Neural progenitor cell (in vitro differentiated cells): Measurements from ENCODE around the gene EGFR. TPM values are rescaled to one million over a fixed set of nuclear protein-coding genes. Genes with fewer than 3 reads are reported as not detected.
A peak's percentile ranks its signal among the peaks of the same experiment; 100 is the strongest.

Experiments
- DNase-seq: peaks from one replicate; pipeline ENCODE4 v3.0.0-alpha.2; 2016; ENCODE audit warnings: low spot score
- H2AFZ ChIP-seq: fragments of 200-600 bp; sonication (generic); replicated peaks from 2 replicates; pipeline ENCODE4 v1.6.1; 2016; ENCODE audit warnings: antibody characterized with exemption
- H3F3A ChIP-seq: fragments of 200-600 bp; sonication (generic); 2 replicates; pipeline ENCODE4 v1.6.1; 2016; ENCODE audit warnings: antibody characterized with exemption, low read depth
- H3K27ac ChIP-seq: fragments of 200-600 bp; sonication (generic); 2 replicates; pipeline ENCODE4 v1.5.1; 2016; ENCODE audit warnings: mild to moderate bottlenecking
- H3K27me3 ChIP-seq: fragments of 200-600 bp; sonication (generic); 2 replicates; pipeline ENCODE4 v1.6.1; 2016; ENCODE audit warnings: mild to moderate bottlenecking, moderate library complexity
- H3K36me3 ChIP-seq: fragments of 200-600 bp; sonication (generic); 2 replicates; pipeline ENCODE4 v1.5.1; 2016
- H3K4me1 ChIP-seq: fragments of 200-600 bp; sonication (generic); 2 replicates; pipeline ENCODE4 v1.6.1; 2016; ENCODE audit warnings: mixed run types
- H3K4me2 ChIP-seq: fragments of 200-600 bp; sonication (generic); 2 replicates; pipeline ENCODE4 v1.6.1; 2016
- H3K4me3 ChIP-seq: fragments of 200-600 bp; sonication (generic); 2 replicates; pipeline ENCODE4 v1.5.1; 2016
- H3K79me2 ChIP-seq: fragments of 200-600 bp; sonication (generic); 2 replicates; pipeline ENCODE4 v1.6.1; 2016; ENCODE audit warnings: low read depth
- H3K9ac ChIP-seq: fragments of 200-600 bp; sonication (generic); 2 replicates; pipeline ENCODE4 v1.6.1; 2016
- H3K9me3 ChIP-seq: fragments of 200-600 bp; sonication (generic); 2 replicates; pipeline ENCODE4 v1.5.1; 2016; ENCODE audit warnings: low read depth
- H4K20me1 ChIP-seq: fragments of 200-600 bp; sonication (generic); 2 replicates; pipeline ENCODE4 v1.6.1; 2016; ENCODE audit warnings: low read depth
- H3K27ac Mint-ChIP-seq: 3 replicates; pipeline ENCODE4 v1.8.0; 2021; ENCODE audit warnings: mixed read lengths
- H3K27me3 Mint-ChIP-seq: 2 replicates; pipeline ENCODE4 v1.8.0; 2022; ENCODE audit warnings: low read depth, mild to moderate bottlenecking, inconsistent platforms, moderate library complexity, mixed read lengths; ENCODE audit not compliant: insufficient read depth
- H3K36me3 Mint-ChIP-seq: 3 replicates; pipeline ENCODE4 v1.8.0; 2021; ENCODE audit warnings: mixed read lengths
- H3K4me1 Mint-ChIP-seq: 3 replicates; pipeline ENCODE4 v1.8.0; 2021; ENCODE audit warnings: mixed read lengths
- H3K4me3 Mint-ChIP-seq: 3 replicates; pipeline ENCODE4 v1.8.0; 2021; ENCODE audit warnings: mild to moderate bottlenecking, moderate library complexity, mixed read lengths
- H3K9me3 Mint-ChIP-seq: 3 replicates; pipeline ENCODE4 v1.8.0; 2020; ENCODE audit warnings: mixed read lengths
- EZH2 ChIP-seq: fragments of 200-600 bp; sonication (generic); IDR thresholded peaks from 2 replicates; pipeline ENCODE4 v1.6.1; 2017; ENCODE audit warnings: antibody characterized with exemption, mild to moderate bottlenecking, moderate library complexity
- EZH2phosphoT487 ChIP-seq: fragments of 200-600 bp; sonication (generic); IDR thresholded peaks from 2 replicates; pipeline ENCODE4 v1.6.1; 2017; ENCODE audit warnings: antibody characterized with exemption
- total RNA-seq: library from RNA; depleted of rRNA; stranded (reverse); fragments of >200 nt; gene quantifications from 2 replicates; pipeline ENCODE4 v1.2.3, GENCODE V29; 2015; ENCODE audit warnings: low replicate concordance
- TF ChIP-seq, protein P1 (sequence below): fragments of 200-600 bp; sonication (generic); IDR thresholded peaks from 2 replicates; pipeline ENCODE4 v1.5.1; 2017; ENCODE audit warnings: antibody characterized with exemption, mild to moderate bottlenecking

Gene EGFR
- total RNA-seq, 1 donor from 2014 or later, result 4.6 TPM

DNA sequence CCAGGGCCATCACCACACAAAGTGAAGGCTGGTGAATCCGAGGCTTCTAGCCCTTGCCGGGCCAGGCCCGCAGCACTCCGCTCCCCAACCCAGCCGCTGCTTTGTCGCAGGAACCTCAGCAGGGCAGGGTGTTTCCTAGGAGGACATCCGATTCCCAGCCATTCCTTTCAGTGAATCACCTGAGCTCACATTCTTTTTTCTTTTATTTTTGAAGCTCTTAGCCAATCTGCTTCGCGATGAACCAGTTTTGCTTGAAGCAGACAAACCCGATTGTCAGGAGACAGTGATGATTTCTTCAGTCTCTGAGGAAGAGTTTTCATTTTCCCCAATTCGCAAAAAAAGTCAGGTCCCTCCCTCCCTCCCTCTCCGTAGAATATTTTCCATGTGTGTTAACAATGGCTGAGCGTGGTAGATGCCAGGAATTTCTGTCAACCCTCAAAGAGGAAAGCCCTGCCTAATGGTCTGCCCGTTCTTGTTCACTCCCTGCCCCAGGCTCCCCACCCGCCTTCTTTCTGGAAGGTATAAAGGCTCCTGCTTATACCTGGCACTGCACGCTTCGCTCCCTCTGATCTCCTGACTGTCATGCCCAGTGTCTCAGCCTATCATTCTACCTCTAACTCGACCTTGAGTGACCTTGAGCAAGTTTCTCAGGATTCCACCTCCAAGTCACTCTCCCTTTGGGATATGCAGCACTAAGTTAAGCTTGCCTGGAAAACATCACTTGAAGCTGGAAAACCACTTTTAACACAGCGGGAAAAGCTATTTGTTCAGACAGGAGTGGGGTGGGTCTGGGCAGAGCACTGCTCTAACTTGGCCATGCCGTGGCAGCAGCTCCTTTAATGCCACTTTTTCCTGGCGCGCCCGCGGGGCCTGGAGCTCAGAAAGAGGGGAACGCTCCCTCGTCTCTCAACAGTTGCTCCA, 35.1 kb downstream of the EGFR start:
- H3K36me3 Mint-ChIP-seq, result no peaks in the 10 kb centered on the region
- H3K4me3 Mint-ChIP-seq, result no peak overlapping the region
- no peaks in the 10 kb centered on the region for H3F3A ChIP-seq
- TF ChIP-seq, protein P1, sequence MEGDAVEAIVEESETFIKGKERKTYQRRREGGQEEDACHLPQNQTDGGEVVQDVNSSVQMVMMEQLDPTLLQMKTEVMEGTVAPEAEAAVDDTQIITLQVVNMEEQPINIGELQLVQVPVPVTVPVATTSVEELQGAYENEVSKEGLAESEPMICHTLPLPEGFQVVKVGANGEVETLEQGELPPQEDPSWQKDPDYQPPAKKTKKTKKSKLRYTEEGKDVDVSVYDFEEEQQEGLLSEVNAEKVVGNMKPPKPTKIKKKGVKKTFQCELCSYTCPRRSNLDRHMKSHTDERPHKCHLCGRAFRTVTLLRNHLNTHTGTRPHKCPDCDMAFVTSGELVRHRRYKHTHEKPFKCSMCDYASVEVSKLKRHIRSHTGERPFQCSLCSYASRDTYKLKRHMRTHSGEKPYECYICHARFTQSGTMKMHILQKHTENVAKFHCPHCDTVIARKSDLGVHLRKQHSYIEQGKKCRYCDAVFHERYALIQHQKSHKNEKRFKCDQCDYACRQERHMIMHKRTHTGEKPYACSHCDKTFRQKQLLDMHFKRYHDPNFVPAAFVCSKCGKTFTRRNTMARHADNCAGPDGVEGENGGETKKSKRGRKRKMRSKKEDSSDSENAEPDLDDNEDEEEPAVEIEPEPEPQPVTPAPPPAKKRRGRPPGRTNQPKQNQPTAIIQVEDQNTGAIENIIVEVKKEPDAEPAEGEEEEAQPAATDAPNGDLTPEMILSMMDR, result no peak
- TF ChIP-seq EZH2phosphoT487, result no peak
- no peak for TF ChIP-seq EZH2
- H3K9me3 ChIP-seq, result no peaks in the 10 kb centered on the region
- H4K20me1 ChIP-seq, result no peaks in the 10 kb centered on the region
- H3K9ac ChIP-seq, result no peak overlapping the region
- H3K27me3 Mint-ChIP-seq, result peaks cover 3% of the 10 kb centered on the region
- no peak overlapping the region for H3K27ac ChIP-seq
- no peak for DNase-seq
- peaks cover 3% of the 10 kb centered on the region for H3K9me3 Mint-ChIP-seq
- no peak overlapping the region for H3K4me2 ChIP-seq
- H3K36me3 ChIP-seq, result no peaks in the 10 kb centered on the region
- no peak overlapping the region for H3K27ac Mint-ChIP-seq
- no peak overlapping the region for H2AFZ ChIP-seq
- H3K4me3 ChIP-seq, result no peak overlapping the region
- no peaks in the 10 kb centered on the region for H3K4me1 ChIP-seq
- no peaks in the 10 kb centered on the region for H3K27me3 ChIP-seq
- H3K4me1 Mint-ChIP-seq, result peaks cover 7% of the 10 kb centered on the region
- H3K79me2 ChIP-seq, result no peaks in the 10 kb centered on the region

DNA sequence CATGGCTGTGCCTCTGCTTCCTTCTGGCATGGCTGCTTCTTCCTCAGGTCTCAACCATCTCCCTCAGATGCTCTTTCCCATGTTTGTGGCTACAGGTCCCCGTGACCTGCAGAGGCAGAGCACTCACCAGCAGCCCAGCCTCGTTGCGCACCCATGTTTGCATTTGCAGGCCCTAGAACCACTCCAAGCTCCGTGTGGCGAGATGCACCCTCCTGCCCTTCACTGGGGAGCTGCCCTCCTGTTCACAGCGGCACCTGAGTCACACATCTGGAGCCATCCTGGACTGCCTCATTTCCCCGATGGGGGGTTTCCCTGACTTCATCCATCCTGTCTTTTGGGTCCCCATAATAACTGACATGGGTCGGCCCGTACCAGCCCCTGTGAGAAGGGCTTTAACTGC, 35.9 kb downstream of the EGFR start:
- no peaks in the 10 kb centered on the region for H3K79me2 ChIP-seq
- Mint-ChIP-seq H3K27ac (peak overlapping the region; percentile 51), H3K9me3 (peaks cover 3% of the 10 kb centered on the region), H3K4me1 (peaks cover 7% of the 10 kb centered on the region), H3K27me3 (peaks cover 3% of the 10 kb centered on the region), H3K4me3 (no peak overlapping the region), H3K36me3 (no peaks in the 10 kb centered on the region)
- H3K9me3 ChIP-seq, result no peaks in the 10 kb centered on the region
- no peaks in the 10 kb centered on the region for H4K20me1 ChIP-seq
- TF ChIP-seq EZH2phosphoT487, result no peak
- no peak overlapping the region for H2AFZ ChIP-seq
- DNase-seq, result no peak
- H3K27me3 ChIP-seq, result no peaks in the 10 kb centered on the region
- no peak overlapping the region for H3K27ac ChIP-seq
- H3K9ac ChIP-seq, result no peak overlapping the region
- H3K36me3 ChIP-seq, result no peaks in the 10 kb centered on the region
- H3K4me1 ChIP-seq, result no peaks in the 10 kb centered on the region
- H3F3A ChIP-seq, result no peaks in the 10 kb centered on the region
- no peak overlapping the region for H3K4me3 ChIP-seq
- H3K4me2 ChIP-seq, result no peak overlapping the region

DNA sequence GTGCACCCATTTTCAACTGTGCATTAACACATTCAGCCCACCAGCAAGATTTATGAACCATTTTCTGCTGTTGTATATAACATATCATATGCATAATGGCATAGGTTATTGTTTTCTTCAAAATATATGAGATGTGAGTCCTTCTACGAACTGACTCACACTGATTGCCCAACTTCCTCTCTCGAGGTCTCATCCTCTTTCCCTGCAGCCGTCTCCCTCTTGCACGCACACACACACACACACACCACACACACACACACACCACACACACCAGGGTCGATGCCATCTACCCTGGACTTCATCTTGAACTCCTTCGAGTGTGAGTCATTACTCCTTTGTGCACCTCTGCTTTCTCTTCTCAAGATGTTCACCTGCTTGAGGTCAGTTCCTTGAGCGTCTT, 36.7 kb downstream of the EGFR start:
- peaks cover 3% of the 10 kb centered on the region for H3K27me3 Mint-ChIP-seq
- no peaks in the 10 kb centered on the region for H3K36me3 ChIP-seq
- no peak overlapping the region for H3K27ac Mint-ChIP-seq
- no peaks in the 10 kb centered on the region for H3K27me3 ChIP-seq
- no peak for TF ChIP-seq EZH2
- TF ChIP-seq EZH2phosphoT487, result no peak
- TF ChIP-seq, protein P1, result no peak
- no peak overlapping the region for H3K4me3 ChIP-seq
- H3K4me2 ChIP-seq, result no peak overlapping the region
- no peak overlapping the region for H3K27ac ChIP-seq
- no peaks in the 10 kb centered on the region for H3K79me2 ChIP-seq
- H3K9ac ChIP-seq, result no peak overlapping the region
- H3K36me3 Mint-ChIP-seq, result no peaks in the 10 kb centered on the region
- peaks cover 7% of the 10 kb centered on the region for H3K4me1 Mint-ChIP-seq
- H3K4me3 Mint-ChIP-seq, result no peak overlapping the region
- no peaks in the 10 kb centered on the region for H3F3A ChIP-seq
- no peaks in the 10 kb centered on the region for H3K9me3 ChIP-seq
- H3K4me1 ChIP-seq, result no peaks in the 10 kb centered on the region
- H3K9me3 Mint-ChIP-seq, result peaks cover 3% of the 10 kb centered on the region
- no peak for DNase-seq
- no peaks in the 10 kb centered on the region for H4K20me1 ChIP-seq
- no peak overlapping the region for H2AFZ ChIP-seq

- Mint-ChIP-seq H3K4me3 (no peak overlapping the region), H3K36me3 (no peaks in the 10 kb centered on the region), H3K4me1 (peaks cover 7% of the 10 kb centered on the region), H3K9me3 (peaks cover 3% of the 10 kb centered on the region), H3K27ac (no peak overlapping the region), H3K27me3 (peaks cover 3% of the 10 kb centered on the region)
- no peaks in the 10 kb centered on the region for H3K9me3 ChIP-seq
- DNase-seq, result no peak
- no peak overlapping the region for H3K27ac ChIP-seq
- no peak overlapping the region for H2AFZ ChIP-seq
- no peak overlapping the region for H3K9ac ChIP-seq
- no peak for TF ChIP-seq EZH2
- TF ChIP-seq EZH2phosphoT487, result no peak
- TF ChIP-seq, protein P1, result no peak
- H3K4me1 ChIP-seq, result no peaks in the 10 kb centered on the region
- H3K4me3 ChIP-seq, result no peak overlapping the region
- no peak overlapping the region for H3K4me2 ChIP-seq
- H3K79me2 ChIP-seq, result no peaks in the 10 kb centered on the region
- no peaks in the 10 kb centered on the region for H3K36me3 ChIP-seq
- no peaks in the 10 kb centered on the region for H4K20me1 ChIP-seq
- H3K27me3 ChIP-seq, result no peaks in the 10 kb centered on the region
- no peaks in the 10 kb centered on the region for H3F3A ChIP-seq
These were observed 37.3 kb downstream of the EGFR start for GRCh38 chr7:55056068-55056467.
